Smooth muscle cell of the brain vasculature (primary cell): ENCODE measurements around the gene SNX9.

Experiments
- DNase-seq: peaks from one replicate; pipeline ENCODE4 v3.0.0-alpha.2; 2012; ENCODE audit warnings: low read depth, low spot score

The SNX9 gene

DNA sequence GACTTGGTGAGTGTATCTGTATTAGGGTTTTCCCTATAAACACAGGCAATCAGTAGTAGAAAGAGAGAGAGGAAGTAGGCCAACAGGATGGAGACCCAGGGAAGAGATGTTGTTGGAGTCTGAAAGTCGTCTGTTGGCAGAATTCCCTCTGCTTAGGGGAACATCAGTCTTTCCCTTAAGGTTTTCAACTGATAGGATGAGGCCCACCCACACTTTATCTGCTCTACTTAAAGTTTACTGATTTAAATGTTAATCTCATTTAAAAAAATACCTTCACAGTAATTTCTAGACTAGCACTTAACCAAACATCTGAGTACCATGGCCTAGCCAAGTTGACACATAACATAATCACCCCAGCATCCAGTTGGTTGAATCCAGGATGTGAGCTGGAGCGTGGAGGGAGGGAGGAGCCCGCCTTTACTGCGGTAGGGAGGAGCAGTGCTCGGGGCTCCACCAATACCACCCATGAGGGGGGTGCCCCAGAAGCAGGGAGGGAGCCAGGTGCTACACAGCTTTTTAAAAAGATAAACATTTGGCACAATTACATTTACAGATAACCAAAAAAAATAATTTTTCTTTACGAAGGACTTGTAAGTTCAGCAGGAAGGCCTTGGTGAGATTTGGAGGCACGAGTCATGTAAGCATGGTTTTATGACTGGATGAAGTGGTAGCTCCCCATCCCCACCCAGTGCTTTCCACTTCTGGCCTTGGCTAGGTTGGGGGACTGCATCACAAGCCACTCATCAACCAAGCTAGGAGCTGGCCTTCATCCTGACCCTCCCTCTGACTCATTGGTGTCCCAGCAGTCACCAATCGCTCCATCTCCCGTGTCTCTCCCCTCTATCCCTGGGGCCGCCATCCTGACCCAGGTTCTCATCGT, 18.4 kb upstream of the SNX9 start:
- DNase-seq, result no peak

DNA sequence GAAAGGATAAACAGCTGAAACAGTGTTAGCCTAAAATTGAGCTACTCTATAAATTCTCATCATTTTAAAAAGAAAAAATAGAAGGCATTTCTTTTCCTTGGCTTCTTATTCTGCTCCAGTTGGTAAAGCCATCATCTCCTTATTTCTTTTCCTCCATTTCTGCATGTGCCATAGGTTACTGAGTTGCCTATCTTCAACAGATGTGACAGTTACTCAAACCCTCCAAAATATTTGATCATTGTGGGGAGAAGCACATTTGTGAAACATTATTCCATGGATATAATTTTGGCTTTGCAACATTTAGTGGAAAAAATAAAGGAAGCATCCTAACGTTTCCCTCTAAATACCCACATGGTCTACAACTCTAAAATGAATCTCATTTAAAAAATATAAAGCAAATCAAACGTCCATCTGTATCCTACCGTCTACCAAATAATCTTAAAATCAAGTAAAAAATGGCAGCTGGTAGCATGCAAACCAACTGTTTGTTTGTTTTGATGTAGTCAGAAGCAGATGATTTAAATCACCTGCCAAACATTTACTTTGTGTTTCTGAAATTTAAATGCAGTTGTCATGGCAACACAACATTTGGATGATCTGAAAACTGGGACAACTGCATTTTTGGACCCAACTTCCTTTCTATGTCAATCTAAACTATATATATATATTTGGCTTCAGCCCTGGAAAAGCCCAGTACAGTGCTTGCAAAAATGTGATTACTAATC, 16.8 kb upstream of the SNX9 start:
- DNase-seq, result no peak

DNA sequence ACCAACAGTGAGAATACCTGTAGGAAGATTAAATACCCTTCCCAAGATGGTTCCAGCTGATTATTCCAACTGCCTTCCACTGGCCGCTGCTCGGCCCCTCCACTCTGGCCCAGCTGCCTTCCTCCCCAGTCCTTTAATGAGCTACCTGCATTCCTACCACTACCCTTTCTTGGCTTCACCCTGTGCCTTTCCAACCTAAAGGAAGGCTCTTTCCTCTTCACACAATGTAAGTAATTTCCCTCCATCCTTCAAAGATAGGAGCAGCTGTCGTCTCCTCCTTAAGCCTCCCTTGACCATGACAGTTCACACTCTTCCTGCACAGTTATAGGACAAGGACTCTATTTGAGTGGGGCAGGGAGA, 16.2 kb upstream of the SNX9 start:
- DNase-seq, result no peak

DNA sequence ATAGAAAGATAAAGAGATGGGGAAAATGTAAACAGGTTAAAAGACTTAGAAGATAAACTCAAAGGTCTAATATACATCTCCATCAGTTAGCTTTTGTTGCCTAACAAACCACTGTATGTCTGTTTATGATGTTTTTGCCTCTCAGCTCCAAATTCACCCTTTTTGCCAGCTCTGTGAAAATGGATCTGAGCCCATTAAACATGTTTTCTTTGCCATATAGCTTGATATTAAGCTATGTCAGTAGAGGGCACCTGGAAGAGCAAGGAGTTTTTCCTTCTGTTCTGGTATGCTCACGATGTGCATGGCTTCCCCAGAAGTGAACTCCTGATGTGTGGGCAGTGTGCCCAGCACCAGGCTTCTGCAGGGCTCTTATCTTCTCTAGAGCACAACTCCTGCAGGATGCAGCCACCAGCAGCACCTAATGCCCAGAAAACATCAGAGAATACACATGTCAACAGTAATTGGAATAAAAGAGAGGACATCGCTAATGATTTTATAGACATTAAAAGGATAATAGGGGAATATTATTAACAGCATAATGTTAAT, 14.6 kb upstream of the SNX9 start:
- DNase-seq, result no peak

DNA sequence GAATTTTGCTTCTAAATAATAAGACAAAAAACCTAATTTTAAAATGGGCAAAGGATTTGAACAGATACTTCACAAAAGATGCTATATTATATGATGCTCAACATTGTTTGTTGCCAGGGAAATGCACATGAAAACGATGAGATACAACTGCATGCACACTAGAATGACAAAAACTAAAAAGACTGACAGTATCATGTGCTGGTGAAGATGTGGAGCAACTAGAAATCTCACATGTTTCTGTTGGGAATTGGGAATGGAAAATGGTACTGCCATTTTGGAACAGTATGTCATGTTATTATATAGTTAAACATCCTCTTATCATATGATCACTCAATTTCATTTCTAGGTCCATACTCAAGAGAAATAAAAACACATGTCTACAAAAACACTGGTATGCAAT, 13.4 kb upstream of the SNX9 start:
- DNase-seq, result no peak

DNA sequence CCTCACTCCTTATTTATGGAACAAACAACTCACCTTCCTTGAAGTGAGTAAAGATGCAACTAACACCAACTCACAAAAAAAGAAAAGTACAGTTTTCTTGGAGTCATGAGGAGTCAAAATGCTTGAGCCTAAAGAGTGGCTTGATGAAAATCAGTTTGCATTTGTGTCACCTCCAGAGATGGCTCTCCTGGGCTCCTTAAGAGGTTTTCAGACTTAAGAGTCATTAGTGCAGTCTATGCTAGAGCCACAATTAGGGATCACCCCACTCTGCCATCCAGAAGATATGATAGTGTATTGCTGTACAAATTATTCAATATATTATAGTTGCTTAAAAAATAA, 11.9 kb upstream of the SNX9 start:
- no peak for DNase-seq

DNA sequence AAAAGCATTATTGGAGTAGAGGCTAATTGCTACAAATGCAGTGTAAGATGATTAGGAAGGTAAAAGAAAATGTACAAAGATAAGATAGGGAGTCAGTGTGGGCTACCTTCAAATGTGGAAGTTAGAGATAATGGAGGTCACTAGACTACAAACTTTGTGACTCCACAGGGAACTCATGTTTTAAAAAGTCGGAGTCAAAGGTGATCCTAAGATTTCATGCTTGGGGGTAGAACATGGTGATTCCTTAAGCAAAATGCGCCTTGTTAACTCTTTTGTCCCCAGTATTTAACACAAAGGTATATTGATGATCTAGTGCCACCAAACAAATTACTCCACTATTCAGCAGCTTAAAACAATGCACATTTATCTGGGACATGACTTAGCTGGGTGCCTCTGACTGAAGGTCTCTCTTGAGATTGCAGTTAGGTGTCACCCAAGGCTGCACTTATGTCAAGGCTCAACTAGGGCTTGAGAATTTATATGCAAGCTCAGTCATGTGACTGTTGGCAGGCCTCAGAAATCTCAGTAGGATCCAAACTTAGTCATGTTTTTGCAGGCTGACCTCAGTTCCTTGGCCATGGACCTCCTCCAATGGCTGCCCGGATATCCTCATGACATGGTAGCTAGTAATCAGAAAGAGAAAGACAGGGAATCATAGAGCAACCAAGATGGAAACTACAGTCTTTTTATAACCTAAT, 11.4 kb upstream of the SNX9 start:
- no peak for DNase-seq

DNA sequence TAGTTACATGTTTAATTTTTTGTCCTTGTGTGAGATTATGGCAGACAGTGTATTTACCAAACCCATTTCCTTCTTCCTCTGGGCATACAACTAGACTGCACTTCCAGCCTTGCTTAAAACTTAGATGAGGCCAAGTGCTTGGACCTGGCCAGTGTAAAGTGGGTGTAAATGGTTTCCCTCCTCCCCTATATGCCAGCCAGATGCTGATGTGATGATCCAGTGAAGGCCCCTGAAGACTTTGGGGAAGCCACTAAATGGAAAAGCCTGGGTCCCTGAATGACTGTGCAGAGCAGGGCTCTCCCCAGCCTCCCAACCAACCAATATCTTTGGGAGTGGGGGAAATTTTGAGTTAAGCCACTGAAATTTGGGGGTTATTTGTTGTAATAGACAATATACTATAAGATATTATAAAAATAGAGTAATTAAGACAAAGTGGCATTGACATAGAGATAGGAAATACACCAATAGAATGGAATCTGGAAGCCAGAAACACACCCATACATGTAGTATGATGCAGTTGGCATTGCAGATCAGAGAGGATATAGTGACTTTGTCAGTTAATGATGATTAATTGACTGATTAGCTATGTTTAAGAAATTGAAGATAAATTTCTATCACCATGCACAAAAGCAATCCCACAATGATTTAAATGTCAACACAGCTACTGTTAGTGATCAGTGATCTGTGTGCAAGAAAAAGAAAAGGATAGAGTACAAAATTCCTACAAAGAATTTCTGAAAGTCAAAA, 10.4 kb upstream of the SNX9 start:
- DNase-seq, result no peak

DNA sequence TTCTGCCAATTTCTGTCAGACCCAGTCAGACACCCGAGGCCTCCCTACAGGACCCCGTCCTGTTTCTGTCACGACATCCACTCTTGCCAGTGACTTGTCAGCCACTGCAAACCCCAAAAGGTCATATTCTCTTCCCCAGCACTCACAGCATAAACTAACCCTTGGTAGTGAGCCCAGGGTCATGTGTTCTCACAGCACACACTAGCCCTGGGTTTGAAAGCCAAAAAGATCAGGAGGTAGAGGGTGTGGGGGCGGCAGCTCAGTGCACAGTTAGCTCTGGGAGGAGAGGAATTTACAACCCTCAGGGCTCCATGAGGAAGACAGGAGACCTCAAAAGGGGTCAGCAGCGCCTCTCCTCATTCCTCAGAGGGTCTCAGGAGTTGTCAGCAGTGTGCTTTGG, 9.9 kb upstream of the SNX9 start:
- DNase-seq, result no peak

DNA sequence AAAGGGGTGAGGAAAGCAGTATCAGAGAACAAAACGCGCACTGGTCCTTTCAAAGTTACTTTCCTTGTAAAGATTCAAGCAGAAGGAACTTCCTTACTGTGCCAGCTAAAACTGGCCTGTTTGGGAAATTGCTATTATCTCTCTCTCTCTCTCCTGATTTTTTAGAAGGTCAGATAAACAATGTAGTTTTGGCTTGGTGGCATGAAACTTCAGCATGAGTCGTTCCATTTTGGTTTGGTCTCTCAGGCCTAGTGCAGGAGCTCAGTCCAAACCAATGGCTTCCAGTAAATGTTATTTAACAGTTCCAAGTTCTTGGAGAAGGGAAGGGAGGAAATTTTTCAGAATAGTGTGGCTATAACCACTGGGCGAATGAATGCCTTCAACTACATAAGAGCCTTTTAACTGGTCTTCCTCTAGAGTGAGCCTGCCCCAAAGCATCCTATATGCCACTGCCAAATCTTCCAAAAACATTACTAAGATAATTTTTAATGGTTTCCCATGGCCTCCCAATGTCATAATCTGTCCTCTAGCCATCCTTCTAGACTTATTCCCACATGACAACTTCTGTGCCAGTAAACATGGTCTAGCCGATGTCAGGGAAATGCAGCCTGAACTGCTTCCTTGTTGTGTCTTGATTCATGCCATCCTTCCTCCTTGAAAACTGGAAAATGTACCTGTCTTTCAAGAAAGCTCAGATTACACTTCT, 9.1 kb upstream of the SNX9 start:
- no peak for DNase-seq

DNA sequence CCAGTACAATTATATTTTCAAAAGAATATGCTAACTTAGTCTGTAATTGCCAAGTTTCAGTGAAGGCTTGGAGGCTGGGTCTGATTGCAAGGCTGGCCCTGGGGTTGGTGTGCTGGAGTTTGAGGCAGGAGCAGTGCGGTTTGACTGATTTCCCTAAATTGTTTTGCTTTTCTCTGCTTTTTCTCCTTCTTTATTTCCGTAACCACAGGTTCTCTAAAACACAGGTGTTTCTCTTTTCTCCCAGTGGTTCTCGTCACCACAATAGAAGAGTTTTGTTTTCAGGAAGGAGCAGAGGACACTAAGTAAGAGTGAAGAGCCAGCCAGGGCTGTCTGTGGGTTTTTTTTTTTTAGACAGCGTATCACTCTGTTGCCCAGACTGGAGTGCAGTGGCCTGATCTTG, 8.2 kb upstream of the SNX9 start:
- no peak for DNase-seq

DNA sequence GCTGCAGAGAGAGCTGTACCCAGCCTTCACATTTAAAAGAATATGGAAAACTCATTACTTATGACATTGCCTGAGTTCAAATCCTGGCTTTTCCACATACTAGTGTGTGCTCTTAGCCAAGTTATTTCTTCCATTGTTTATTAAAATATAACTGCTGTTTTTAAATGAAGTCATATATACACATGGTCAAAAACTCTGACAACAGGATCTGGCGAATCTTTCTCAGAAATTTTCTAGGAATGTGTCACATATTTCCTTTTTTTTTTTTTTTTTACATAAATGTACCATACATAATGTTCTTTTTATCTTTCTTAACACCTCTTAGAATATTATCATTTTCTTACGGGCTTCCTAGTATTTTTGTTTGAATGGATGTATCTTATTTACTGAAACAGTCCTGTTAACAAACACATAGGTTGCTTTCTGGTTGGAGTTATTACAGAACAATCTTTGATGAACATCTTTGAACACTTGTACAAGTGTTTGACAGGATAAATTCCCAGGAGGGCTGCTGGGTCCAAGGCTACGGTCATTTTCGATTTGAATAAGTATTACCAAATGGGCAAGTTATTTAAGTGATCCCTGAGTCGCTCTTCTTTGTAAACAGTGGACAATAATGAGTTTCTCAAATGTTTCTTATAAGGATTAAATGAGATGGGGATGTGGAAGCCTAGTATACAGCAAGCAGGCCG, 1.6 kb upstream of the SNX9 start:
- DNase-seq, result no peak

DNA sequence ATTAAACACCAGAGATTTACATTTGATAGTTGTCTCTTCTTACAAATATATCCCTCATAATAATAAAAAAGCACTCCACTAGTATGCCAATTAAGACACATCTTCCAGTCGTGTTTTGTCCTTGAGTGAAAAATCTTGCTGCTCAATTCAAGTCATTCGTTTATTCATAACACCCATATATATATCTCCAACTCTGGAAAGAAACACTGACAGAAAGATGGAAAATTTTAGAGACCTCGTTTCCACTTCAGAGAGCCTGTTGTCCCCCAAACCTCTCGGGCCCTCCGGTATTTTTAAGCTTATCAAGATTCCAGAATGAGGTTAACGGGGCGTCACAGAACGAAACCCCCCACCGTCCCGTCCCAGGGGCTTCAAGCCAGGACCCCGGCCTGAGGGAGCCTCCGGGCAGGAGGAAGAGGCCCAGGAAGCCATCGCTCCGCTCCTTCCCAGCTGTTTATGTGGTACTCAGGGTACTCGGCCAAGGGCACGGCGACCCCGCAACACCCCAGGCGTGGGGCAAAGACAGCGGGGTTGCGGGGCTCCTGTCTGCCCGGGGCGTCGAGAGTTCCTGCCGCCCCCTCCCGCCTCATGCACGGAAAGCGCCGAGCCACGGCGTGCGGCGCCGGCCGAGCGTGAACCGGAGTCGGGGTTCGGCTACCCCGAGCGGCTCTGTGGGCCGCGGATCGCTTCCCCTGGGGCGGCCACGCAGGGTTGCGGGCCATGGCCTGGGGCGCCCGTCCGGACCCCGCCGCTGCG, 623 bp upstream of the SNX9 start:
- no peak for DNase-seq

DNA sequence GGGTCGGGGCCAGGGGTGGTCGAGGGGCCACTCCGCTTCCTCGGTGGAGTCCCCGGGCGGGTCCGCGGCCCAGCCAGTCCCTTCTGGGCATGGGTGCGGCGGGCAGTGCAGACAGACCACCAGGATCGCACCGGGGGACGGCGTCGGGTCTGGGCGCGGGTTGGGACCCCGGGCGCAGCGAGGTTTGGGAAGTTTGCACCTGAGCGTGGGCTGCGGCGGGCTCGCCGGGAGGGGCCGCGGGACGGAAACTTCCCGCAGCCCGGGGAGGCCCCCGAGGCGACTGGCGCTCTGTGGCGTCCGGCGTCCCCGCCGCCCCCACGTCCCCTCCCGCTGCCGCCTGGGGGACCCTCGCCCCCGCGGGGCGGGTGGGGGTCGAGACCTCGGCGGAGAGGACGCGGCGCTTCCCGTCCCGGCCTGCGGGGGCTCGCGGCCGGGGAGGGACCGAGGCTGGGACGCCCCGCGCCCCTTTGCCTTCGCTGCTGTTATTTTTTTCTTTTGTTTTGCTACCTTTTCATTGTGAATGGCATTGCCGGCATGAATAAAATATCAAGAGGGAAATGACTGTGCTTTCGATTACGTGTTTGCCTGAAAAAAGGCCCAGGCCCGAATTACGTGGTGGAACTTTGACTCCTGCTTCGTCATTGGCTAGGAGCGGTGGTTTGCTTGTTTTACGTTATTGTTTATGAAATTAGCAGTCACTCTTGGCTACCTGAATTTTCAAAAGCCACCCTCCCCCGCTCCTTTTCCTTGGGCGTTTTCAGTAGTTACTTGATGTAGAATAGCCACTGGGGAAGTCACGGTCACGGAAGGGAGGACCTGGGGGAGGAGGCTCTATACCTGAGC, 703 bp downstream of the SNX9 start:
- DNase-seq, result no peak

DNA sequence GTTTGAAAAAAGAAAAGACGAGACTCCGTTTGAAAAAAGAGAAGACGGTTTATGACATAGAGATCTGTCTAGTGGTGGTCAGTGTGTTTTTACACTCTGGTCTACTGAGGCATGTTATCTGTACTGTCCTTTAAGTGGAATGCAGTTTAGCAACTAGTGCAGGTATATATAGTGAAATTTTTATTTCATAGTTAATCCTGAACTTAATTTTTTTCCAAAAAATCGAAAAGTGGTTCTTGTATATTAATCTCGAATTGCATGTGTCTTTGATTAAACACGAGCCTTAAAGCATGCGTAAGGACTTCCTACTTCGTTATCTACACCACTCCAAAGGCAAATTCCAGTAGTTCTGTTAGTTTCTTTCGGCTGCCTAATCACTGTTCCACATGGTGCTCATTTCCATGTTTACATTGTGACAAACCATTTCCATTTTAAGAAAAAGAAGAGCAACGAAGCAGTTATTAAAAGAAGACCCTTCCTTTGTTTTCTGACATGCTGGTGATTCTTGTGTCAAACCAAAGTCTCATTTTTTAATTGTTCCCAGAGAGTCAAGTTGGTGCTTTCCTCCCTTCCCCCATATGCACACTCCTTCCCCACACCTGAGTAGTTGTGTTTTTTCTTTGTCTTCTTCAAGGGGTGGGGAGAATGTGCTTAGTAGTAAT, 2.3 kb downstream of the SNX9 start:
- DNase-seq, result no peak

DNA sequence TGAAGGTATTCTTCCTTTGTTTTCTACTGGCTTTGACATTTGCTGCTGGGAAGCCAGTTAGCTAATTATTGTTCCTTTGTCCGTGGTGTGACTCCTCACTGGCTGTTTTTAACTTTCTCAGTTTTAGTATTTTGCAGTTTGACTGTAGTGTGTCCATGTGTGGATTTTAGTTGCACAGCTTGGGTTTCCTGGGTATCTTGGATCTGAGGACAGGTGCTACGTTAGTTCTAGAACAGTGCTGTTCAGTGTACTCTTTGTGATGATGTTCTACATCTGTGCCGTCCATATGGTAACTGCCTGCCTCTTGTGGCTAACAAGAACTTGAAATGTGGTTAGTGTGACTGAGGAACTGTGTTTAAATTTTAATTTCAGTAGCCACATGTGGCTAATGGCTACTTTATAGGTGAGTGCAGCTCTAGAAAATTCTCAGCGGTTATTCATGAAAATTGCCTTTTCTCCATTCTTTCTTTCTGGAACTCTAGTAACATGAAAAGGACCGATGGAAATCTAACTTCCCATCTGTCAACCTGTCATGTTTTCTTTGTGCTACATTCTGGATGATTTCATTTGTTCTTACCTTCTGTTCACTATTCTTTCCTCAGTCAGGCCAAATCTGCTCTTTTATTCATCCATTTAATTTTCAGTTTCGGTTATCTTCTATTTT, 7.4 kb downstream of the SNX9 start:
- DNase-seq, result no peak

DNA sequence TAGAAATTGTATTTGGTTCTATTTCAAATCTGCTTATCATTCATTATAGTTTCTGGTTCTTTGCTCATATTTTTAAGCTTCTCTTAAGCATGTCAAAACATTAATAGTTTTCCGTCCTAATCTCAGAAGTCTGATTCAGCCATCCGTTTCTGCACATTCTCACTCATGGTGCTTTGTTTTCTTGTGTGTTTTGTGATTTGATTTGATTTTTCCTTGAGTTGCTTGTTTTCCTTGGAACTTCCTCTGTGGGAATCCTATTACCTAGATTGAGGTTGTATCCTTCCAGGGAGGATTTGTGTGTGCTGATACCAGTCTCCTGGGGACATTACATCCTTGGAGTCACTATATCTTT, 7.9 kb downstream of the SNX9 start:
- DNase-seq, result no peak
